Measurements from ENCODE around the gene TBPL2.

DNA sequence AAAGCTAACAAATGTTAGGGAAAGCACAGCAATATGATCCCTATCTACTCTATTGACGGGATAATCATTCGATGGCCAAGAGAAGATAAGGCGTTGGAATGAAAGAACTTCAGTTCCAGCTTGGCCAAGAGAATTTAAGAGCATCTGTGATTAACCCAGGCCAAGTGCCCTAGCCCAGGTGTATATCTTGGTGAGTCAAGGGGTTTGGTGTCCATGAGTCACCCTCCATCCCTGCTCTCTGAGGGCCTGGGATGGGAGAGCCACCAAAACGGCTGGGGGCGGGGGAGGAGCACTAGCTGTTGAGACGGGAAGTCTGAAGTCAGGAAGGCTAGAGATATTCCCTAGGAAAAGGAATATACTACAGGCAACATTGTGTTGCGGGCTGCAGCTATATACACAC, 13.0 kb downstream of the TBPL2 start:
- TF ChIP-seq POLR2A (IDR thresholded peaks at IDR 0.05; ENCODE audit: extremely low read depth, insufficient read length) (no peak), CTCF (IDR thresholded peaks at IDR 0.05; ENCODE audit: low read depth, low read length) (no peak), MYC (IDR thresholded peaks at IDR 0.05; ENCODE audit: low read depth, low read length) (no peak)
